ENCODE measurements around the gene PHF21A.

DNA sequence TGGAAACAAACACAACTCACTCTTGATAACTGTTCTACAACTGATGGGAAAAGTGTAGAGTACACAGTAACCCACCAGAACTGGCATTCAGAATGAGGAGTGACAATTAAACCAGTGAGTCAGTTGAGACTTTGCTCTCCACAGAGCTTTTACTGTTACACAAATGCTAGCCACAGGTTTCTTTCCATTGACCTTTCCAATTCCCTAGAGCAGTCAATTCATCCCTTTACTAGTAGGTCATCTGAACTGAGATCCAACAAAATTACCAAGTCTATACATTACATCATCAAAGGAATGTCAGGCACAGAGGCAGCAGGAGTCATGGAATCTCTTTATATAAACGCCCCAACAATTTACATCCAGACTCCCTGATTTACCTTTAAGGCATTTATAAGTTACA, 65.9 kb downstream of the PHF21A start:
- TF ChIP-seq, protein P1, sequence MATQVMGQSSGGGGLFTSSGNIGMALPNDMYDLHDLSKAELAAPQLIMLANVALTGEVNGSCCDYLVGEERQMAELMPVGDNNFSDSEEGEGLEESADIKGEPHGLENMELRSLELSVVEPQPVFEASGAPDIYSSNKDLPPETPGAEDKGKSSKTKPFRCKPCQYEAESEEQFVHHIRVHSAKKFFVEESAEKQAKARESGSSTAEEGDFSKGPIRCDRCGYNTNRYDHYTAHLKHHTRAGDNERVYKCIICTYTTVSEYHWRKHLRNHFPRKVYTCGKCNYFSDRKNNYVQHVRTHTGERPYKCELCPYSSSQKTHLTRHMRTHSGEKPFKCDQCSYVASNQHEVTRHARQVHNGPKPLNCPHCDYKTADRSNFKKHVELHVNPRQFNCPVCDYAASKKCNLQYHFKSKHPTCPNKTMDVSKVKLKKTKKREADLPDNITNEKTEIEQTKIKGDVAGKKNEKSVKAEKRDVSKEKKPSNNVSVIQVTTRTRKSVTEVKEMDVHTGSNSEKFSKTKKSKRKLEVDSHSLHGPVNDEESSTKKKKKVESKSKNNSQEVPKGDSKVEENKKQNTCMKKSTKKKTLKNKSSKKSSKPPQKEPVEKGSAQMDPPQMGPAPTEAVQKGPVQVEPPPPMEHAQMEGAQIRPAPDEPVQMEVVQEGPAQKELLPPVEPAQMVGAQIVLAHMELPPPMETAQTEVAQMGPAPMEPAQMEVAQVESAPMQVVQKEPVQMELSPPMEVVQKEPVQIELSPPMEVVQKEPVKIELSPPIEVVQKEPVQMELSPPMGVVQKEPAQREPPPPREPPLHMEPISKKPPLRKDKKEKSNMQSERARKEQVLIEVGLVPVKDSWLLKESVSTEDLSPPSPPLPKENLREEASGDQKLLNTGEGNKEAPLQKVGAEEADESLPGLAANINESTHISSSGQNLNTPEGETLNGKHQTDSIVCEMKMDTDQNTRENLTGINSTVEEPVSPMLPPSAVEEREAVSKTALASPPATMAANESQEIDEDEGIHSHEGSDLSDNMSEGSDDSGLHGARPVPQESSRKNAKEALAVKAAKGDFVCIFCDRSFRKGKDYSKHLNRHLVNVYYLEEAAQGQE (IDR thresholded peaks at IDR 0.05; ENCODE audit: insufficient read depth in 1 of 2, low read depth in 2 of 2, low read length in 2 of 2) = no peak
- no peak for TF ChIP-seq POLR2AphosphoS5 (IDR thresholded peaks at IDR 0.05; ENCODE audit: low read depth, low read length)
- TF ChIP-seq TAF1 (IDR thresholded peaks at IDR 0.05; ENCODE audit: borderline replicate concordance, insufficient read depth, low read length) = no peak
- TF ChIP-seq SIN3A (IDR thresholded peaks at IDR 0.05; ENCODE audit: borderline replicate concordance, insufficient read depth, low read length) = no peak

Data from PFSK-1 (cell line).